NB4 (cell line): ENCODE data around the gene NUB1.

Source experiments
- CTCF ChIP-seq: IDR thresholded peaks from one replicate; pipeline ENCODE4 v1.5.1; 2012; ENCODE audit warnings: low read depth, low read length
- MAX ChIP-seq: IDR thresholded peaks from 2 replicates; pipeline ENCODE4 v1.6.1; 2011; ENCODE audit warnings: low read depth, low read length

GRCh38 chr7:151378496-151379192 is 37.0 kb downstream of the NUB1 start:
- TF ChIP-seq MAX (no peak), CTCF (no peak)
